Caco-2 (cell line): ENCODE results near the gene NUDT14. TPM values are rescaled to one million over a fixed set of nuclear protein-coding genes. Genes with fewer than 3 reads are reported as not detected.

Source experiments
- BruUV-seq: library from RNA; stranded (reverse); fragments of 400-500 nt; replicated peaks from 2 replicates; lab custom pipeline; 2021; lab: Mats Ljungman, UMichigan
- CTCF ChIA-PET: fragments of 300-600 bp; sonication (Branson Sonifier 250); formaldehyde crosslinking; loops from one replicate; lab custom pipeline; 2022; ENCODE audit warnings: antibody characterized with exemption; lab: Charles Lee
- POLR2A ChIA-PET: fragments of 300-600 bp; sonication (Branson Sonifier 250); formaldehyde crosslinking; loops from one replicate; lab custom pipeline; 2022; ENCODE audit warnings: antibody characterized with exemption; lab: Charles Lee
- DNase-seq, 2 experiments: peaks; one replicate each; pipeline versions ENCODE4 v3.0.0 to v3.0.0-alpha.2; 2020 to 2022
- H3K27me3 ChIP-seq: replicated peaks from 2 replicates; pipeline ENCODE4 v1.6.0; 2011; ENCODE audit warnings: low read length; ENCODE audit not compliant: control insufficient read depth, insufficient read depth
- H3K36me3 ChIP-seq: 2 replicates; pipeline ENCODE4 v1.5.1; 2011; ENCODE audit warnings: low read length; ENCODE audit not compliant: control insufficient read depth, insufficient read depth
- H3K4me1 ChIP-seq: fragments of 250-450 bp; sonication (Bioruptor Pico); 2 replicates; pipeline ENCODE4 v1.5.1; 2020; ENCODE audit warnings: mild to moderate bottlenecking
- H3K4me3 ChIP-seq: 2 replicates; pipeline ENCODE4 v1.5.1; 2011; ENCODE audit warnings: low read depth, mild to moderate bottlenecking, control low read depth, low read length
- H3K9me3 ChIP-seq: fragments of 250-450 bp; sonication (Bioruptor Pico); 2 replicates; pipeline ENCODE4 v1.5.1; 2020; ENCODE audit warnings: mild to moderate bottlenecking, moderate library complexity
- H3K27ac Mint-ChIP-seq: one replicate; pipeline ENCODE4 v1.8.0; 2022; ENCODE audit warnings: mixed read lengths; ENCODE audit not compliant: unreplicated experiment
- H3K27me3 Mint-ChIP-seq: one replicate; pipeline ENCODE4 v1.8.0; 2022; ENCODE audit warnings: mixed read lengths; ENCODE audit not compliant: insufficient read depth, unreplicated experiment
- H3K36me3 Mint-ChIP-seq: one replicate; pipeline ENCODE4 v1.8.0; 2022; ENCODE audit warnings: mild to moderate bottlenecking, mixed read lengths; ENCODE audit not compliant: insufficient read depth, unreplicated experiment
- H3K4me1 Mint-ChIP-seq: one replicate; pipeline ENCODE4 v1.8.0; 2022; ENCODE audit warnings: low read depth, mixed read lengths; ENCODE audit not compliant: unreplicated experiment
- H3K4me3 Mint-ChIP-seq: one replicate; pipeline ENCODE4 v1.8.0; 2022; ENCODE audit warnings: mild to moderate bottlenecking, moderate library complexity, mixed read lengths; ENCODE audit not compliant: unreplicated experiment
- H3K9me3 Mint-ChIP-seq: one replicate; pipeline ENCODE4 v1.8.0; 2022; ENCODE audit warnings: mixed read lengths; ENCODE audit not compliant: unreplicated experiment
- intact Hi-C: fragments of 100-400 bp; cut with micrococcal nuclease; formaldehyde crosslinking; loops from one replicate; pipeline ENCODE4 v1.10.0; 2022; ENCODE audit not compliant: unreplicated experiment
- total RNA-seq: library from RNA; stranded (reverse); gene quantifications from 2 replicates; pipeline ENCODE4 v1.2.3, GENCODE V29; 2022
- TF ChIP-seq, protein P1 (sequence below), 2 experiments: fragments of 200-600 bp in 1 of 2; IDR thresholded peaks; 1 replicate in 1 of 2; 2 replicates in 1 of 2; pipeline versions ENCODE4 v1.5.1 to v1.8.0; 2011 to 2022; ENCODE audit warnings: antibody characterized with exemption in 1 of 2, control low read depth in 1 of 2, inconsistent platforms in 1 of 2, low read depth in 1 of 2, low read length in 1 of 2, mild to moderate bottlenecking in 1 of 2, moderate library complexity in 1 of 2; ENCODE audit not compliant: insufficient read depth in 1 of 2, severe bottlenecking in 1 of 2, unreplicated experiment in 1 of 2

The NUDT14 gene
- total RNA-seq, 1 experiment from 2014 or later, result 63.4 TPM

DNA sequence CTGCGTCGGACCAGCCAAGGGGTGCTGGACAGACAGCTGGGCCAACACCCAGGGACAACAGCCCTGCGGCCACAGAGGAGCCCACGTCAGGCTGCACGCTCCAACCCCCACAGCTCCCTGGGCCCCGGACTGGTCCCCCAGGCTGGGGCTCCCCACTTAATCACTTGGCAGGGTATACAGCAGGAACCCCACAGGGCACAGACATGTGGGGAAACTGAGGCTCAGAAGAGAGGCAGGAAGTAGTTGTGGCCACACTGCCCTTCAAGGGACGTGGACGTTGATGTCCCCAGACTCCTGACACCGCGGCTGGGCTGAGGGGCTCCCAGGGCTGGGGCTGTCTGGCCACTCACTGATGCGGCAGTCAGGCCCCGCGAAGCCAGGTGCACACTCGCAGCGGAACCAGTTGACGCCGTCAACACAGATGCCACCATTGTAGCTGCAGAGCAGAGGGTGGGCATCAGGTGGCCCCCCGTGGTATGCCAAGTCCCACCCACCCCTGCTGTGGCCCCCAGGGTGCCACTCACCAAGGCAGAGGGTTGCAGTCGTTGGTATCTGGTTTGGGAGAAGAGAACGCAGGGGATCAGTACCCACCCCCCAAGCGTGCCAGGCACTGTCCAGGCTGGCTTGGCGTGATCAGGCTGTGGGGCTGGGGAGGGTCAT lies 34.0 kb downstream of the NUDT14 start:
- Histone ChIP-seq H3K27me3 (no peaks in the 10 kb centered on the region), H3K9me3 (no peaks in the 10 kb centered on the region), H3K36me3 (no peaks in the 10 kb centered on the region), H3K4me3 (no peak overlapping the region), H3K4me1 (no peaks in the 10 kb centered on the region)
- no peak overlapping the region for H3K4me3 Mint-ChIP-seq
- no peak for DNase-seq
- no peaks in the 10 kb centered on the region for H3K27me3 Mint-ChIP-seq
- H3K27ac Mint-ChIP-seq, result no peak overlapping the region
- ChIA-PET POLR2A (no interaction called here), CTCF (no interaction called here)
- no TSS peak for BruUV-seq
- H3K4me1 Mint-ChIP-seq, result no peaks in the 10 kb centered on the region
- H3K36me3 Mint-ChIP-seq, result peaks cover 5% of the 10 kb centered on the region
- intact Hi-C loops, result no loop called here
- no peaks in the 10 kb centered on the region for H3K9me3 Mint-ChIP-seq
- TF ChIP-seq, protein P1, sequence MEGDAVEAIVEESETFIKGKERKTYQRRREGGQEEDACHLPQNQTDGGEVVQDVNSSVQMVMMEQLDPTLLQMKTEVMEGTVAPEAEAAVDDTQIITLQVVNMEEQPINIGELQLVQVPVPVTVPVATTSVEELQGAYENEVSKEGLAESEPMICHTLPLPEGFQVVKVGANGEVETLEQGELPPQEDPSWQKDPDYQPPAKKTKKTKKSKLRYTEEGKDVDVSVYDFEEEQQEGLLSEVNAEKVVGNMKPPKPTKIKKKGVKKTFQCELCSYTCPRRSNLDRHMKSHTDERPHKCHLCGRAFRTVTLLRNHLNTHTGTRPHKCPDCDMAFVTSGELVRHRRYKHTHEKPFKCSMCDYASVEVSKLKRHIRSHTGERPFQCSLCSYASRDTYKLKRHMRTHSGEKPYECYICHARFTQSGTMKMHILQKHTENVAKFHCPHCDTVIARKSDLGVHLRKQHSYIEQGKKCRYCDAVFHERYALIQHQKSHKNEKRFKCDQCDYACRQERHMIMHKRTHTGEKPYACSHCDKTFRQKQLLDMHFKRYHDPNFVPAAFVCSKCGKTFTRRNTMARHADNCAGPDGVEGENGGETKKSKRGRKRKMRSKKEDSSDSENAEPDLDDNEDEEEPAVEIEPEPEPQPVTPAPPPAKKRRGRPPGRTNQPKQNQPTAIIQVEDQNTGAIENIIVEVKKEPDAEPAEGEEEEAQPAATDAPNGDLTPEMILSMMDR (IDR thresholded peaks at IDR 0.05; ENCODE audit: insufficient read depth in 1 of 2, low read depth in 1 of 2, low read length in 1 of 2, severe bottlenecking in 1 of 2, unreplicated experiment in 1 of 2), result no peak

GRCh38 chr14:105146181-105146975 lies 34.7 kb downstream of the NUDT14 start:
- H3K4me1 Mint-ChIP-seq, result no peaks in the 10 kb centered on the region
- Histone ChIP-seq H3K4me3 (no peak overlapping the region), H3K4me1 (no peaks in the 10 kb centered on the region), H3K36me3 (no peaks in the 10 kb centered on the region), H3K9me3 (no peaks in the 10 kb centered on the region), H3K27me3 (no peaks in the 10 kb centered on the region)
- ChIA-PET POLR2A (no interaction called here), CTCF (no interaction called here)
- H3K4me3 Mint-ChIP-seq, result no peak overlapping the region
- no peak for DNase-seq
- BruUV-seq, result no TSS peak
- H3K27ac Mint-ChIP-seq, result no peak overlapping the region
- TF ChIP-seq, protein P1 (IDR thresholded peaks at IDR 0.05; ENCODE audit: insufficient read depth in 1 of 2, low read depth in 1 of 2, low read length in 1 of 2, severe bottlenecking in 1 of 2, unreplicated experiment in 1 of 2), result no peak
- no peaks in the 10 kb centered on the region for H3K9me3 Mint-ChIP-seq
- no peaks in the 10 kb centered on the region for H3K27me3 Mint-ChIP-seq
- H3K36me3 Mint-ChIP-seq, result peaks cover 9% of the 10 kb centered on the region
- intact Hi-C loops, result no loop called here

GRCh38 chr14:105145381-105146180 lies 35.5 kb downstream of the NUDT14 start:
- no peaks in the 10 kb centered on the region for H3K4me1 ChIP-seq
- H3K9me3 ChIP-seq, result no peaks in the 10 kb centered on the region
- TF ChIP-seq, protein P1 (IDR thresholded peaks at IDR 0.05; ENCODE audit: insufficient read depth in 1 of 2, low read depth in 1 of 2, low read length in 1 of 2, severe bottlenecking in 1 of 2, unreplicated experiment in 1 of 2), result no peak
- POLR2A ChIA-PET, result no interaction called here
- H3K36me3 ChIP-seq, result no peaks in the 10 kb centered on the region
- BruUV-seq, result no TSS peak
- H3K9me3 Mint-ChIP-seq, result no peaks in the 10 kb centered on the region
- no peak overlapping the region for H3K27ac Mint-ChIP-seq
- H3K36me3 Mint-ChIP-seq, result peaks cover 13% of the 10 kb centered on the region
- H3K27me3 Mint-ChIP-seq, result no peaks in the 10 kb centered on the region
- DNase-seq, result no peak
- H3K4me3 Mint-ChIP-seq, result no peak overlapping the region
- CTCF ChIA-PET, result no interaction called here
- H3K4me3 ChIP-seq, result no peak overlapping the region
- H3K4me1 Mint-ChIP-seq, result no peaks in the 10 kb centered on the region
- H3K27me3 ChIP-seq, result no peaks in the 10 kb centered on the region
- intact Hi-C loops, result no loop called here
